Ammon's horn (tissue), 1 donor: ENCODE data around the gene EMILIN1.
A peak's percentile ranks its signal among the peaks of the same experiment; 100 is the strongest.

Source experiments
- DNase-seq: peaks from one replicate; pipeline ENCODE4 v3.0.0-alpha.2; 2016; ENCODE audit warnings: low spot score

EMILIN1 gene

DNA sequence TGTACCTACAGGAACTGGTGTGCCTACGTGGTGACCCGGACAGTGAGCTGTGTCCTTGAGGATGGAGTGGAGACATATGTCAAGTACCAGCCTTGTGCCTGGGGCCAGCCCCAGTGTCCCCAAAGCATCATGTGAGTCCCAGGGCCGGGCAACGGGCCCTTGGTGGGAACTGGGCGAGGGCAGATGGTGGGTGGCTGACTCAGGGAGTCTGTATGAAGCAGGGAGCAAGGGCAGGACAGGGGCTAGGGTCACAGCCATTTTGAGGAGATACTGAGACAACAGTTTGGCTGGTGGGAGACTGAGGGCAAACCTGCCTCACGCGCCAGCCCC, 1.7 kb downstream of the EMILIN1 start:
- no peak for DNase-seq

DNA sequence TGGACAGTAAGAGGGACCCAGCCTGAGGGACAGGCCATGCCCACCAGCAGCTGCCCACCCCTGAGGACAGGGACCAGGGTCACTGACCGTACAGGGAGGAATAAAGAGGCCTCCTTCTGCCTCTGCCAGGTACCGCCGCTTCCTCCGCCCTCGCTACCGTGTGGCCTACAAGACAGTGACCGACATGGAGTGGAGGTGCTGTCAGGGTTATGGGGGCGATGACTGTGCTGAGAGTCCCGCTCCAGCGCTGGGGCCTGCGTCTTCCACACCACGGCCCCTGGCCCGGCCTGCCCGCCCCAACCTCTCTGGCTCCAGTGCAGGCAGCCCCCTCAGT, 2.2 kb downstream of the EMILIN1 start:
- no peak for DNase-seq

DNA sequence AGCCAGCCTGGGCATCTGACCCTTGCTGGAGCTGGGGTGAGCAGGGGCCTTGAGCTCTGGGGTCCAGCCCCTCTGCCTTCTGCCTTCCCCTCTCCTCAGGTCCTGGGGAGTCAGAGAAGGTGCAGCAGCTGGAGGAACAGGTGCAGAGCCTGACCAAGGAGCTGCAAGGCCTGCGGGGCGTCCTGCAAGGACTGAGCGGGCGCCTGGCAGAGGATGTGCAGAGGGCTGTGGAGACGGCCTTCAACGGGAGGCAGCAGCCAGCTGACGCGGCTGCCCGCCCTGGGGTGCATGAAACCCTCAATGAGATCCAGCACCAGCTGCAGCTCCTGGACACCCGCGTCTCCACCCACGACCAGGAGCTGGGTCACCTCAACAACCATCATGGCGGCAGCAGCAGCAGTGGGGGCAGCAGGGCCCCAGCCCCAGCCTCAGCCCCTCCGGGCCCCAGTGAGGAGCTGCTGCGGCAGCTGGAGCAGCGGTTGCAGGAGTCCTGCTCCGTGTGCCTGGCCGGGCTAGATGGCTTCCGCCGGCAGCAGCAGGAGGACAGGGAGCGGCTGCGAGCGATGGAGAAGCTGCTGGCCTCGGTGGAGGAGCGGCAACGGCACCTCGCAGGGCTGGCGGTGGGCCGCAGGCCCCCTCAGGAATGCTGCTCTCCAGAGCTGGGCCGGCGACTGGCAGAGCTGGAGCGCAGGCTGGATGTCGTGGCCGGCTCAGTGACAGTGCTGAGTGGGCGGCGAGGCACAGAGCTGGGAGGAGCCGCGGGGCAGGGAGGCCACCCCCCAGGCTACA, 3.8 kb downstream of the EMILIN1 start:
- DNase-seq: no peak

DNA sequence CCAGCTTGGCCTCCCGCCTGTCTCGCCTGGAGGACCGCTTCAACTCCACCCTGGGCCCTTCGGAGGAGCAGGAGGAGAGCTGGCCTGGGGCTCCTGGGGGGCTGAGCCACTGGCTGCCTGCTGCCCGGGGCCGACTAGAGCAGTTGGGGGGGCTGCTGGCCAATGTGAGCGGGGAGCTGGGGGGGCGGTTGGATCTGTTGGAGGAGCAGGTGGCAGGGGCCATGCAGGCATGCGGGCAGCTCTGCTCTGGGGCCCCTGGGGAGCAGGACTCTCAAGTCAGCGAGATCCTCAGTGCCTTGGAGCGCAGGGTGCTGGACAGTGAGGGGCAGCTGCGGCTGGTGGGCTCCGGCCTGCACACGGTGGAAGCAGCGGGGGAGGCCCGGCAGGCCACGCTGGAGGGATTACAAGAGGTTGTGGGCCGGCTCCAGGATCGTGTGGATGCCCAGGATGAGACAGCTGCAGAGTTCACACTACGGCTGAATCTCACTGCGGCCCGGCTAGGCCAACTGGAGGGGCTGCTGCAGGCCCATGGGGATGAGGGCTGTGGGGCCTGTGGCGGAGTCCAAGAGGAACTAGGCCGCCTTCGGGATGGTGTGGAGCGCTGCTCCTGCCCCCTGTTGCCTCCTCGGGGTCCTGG, 4.5 kb downstream of the EMILIN1 start:
- no peak for DNase-seq

DNA sequence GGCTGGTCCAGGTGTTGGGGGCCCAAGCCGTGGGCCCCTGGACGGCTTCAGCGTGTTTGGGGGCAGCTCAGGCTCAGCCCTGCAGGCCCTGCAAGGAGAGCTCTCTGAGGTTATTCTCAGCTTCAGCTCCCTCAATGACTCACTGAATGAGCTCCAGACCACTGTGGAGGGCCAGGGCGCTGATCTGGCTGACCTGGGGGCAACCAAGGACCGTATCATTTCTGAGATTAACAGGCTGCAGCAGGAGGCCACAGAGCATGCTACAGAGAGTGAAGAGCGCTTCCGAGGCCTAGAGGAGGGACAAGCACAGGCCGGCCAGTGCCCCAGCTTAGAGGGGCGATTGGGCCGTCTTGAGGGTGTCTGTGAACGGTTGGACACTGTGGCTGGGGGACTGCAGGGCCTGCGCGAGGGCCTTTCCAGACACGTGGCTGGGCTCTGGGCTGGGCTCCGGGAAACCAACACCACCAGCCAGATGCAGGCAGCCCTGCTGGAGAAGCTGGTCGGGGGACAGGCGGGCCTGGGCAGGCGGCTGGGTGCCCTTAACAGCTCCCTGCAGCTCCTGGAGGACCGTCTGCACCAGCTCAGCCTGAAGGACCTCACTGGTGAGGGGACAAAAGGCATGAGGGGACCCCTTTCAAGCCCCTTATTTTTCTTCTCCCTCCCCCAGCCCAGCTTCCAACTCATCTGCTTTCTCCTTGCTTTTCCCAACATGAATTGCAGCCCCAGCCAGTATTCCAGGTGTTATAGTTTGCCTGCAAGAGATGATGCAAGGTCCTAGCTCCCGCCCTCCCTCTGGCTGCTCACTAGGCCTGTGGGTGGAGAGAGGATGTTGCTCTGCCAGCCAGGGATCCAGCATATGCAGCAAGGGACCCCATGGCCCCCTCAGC, 5.2 kb downstream of the EMILIN1 start:
- no peak for DNase-seq

DNA sequence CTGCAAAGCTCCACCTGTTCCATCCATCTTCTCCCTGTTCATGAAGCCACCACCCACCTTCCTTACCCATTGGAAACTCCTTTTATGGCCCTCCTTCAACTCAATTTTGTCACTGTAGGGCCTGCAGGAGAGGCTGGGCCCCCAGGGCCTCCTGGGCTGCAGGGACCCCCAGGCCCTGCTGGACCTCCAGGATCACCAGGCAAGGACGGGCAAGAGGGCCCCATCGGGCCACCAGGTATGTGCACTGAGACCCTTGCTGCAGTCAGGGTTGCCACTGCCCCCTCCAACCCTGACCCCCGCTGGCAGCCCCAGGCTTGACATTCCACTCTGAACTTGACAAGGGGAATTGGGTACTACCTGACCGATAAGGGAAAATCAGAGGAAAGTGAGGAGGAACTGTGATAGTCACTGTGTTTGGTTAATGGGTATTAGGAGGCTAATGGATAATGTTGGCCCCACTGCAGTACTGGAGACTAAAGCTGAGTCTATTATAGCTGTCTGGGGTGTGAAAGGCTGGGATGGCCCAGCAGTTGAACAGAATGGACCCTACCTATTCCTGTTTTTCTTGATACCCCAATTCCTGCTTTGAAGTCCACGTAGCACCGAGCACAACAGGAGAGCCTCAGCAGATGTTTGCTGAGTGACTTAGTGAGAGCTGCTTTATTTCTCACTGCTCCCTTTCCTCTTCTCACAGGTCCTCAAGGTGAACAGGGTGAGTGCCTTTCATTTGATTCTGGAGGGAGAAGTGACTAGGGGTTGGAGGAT, 6.1 kb downstream of the EMILIN1 start:
- no peak for DNase-seq

DNA sequence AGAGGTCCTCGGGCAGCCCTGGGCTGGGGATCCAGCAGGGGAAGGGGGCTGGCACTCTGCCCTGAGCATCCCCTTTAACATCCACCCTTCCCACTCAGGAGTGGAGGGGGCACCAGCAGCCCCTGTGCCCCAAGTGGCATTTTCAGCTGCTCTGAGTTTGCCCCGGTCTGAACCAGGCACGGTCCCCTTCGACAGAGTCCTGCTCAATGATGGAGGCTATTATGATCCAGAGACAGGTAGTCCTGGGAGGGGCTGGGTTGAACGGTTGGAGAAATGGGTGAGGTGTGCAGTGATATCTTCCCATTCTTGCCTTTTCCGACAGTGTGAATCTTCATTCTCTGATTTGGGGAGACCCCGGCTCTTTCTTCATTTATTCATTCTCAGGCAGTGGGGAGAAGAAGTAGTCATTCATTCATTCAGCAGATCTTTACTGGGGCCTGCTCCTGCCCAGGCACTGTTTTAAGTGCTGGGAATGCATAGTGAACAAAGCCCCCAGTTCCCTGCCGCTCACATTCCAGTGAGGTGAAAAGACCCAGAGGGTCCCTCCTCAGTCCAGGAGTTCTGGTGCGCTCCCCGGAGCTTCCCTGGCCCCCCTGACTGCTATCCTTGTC, 6.8 kb downstream of the EMILIN1 start:
- no peak for DNase-seq

DNA sequence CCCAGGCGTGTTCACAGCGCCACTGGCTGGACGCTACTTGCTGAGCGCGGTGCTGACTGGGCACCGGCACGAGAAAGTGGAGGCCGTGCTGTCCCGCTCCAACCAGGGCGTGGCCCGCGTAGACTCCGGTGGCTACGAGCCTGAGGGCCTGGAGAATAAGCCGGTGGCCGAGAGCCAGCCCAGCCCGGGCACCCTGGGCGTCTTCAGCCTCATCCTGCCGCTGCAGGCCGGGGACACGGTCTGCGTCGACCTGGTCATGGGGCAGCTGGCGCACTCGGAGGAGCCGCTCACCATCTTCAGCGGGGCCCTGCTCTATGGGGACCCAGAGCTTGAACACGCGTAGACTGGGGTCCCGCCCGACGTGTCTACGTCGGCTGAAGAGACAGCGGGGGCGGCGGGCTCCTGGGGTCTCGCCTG, 7.3 kb downstream of the EMILIN1 start:
- DNase-seq: peak; percentile 87

DNA sequence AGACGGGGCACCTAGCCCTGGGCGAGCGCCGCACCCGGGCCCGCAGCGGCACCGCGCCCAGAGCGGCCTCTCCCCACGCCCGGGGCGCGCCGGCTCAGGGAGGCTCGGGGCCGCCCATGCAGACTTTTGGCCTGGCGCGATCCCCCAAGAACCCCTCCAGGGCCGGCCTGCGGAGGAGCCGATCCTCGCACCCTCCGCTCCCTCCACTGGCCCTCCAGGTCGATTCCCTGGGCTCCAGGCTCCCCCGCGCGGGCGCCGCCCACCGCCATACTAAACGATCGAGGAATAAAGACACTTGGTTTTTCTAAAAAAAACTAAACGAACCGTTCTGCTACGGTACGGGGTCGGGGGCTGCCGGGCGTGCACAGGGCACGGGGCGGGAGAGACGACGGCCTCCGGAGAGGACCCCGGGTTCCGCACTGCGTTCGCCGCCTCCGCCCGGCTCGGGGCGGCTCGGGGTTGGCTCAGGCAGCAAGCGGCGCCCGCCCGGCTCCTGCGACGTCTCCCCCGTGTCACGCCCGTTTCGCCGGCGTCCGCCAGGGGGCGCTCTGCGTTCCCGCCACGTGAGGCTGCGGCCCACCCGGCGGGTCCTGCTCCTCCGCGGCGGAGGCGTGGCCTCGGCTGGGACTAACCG, 7.8 kb downstream of the EMILIN1 start:
- DNase-seq: peak; percentile 95

DNA sequence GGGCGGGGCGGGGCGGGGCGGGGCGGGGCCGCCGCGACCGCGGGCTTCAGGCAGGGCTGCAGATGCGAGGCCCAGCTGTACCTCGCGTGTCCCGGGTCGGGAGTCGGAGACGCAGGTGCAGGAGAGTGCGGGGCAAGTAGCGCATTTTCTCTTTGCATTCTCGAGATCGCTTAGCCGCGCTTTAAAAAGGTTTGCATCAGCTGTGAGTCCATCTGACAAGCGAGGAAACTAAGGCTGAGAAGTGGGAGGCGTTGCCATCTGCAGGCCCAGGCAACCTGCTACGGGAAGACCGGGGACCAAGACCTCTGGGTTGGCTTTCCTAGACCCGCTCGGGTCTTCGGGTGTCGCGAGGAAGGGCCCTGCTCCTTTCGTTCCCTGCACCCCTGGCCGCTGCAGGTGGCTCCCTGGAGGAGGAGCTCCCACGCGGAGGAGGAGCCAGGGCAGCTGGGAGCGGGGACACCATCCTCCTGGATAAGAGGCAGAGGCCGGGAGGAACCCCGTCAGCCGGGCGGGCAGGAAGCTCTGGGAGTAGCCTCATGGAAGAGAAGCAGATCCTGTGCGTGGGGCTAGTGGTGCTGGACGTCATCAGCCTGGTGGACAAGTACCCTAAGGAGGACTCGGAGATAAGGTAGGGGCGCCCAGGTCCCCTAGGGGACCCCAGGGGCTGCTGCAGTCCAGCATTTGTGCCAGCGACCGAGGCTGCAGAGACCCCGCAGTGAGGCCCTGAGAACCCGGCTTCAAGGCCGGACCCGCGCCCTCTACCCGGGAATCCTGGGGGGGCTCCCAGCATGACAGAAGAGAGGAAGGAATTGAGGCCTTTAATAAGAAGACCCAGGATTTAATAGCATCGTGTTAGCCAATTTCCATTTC, 8.5 kb downstream of the EMILIN1 start, which contains the start of gene KHK:
KHK (plus strand) TSS at position 49 of the 870 bp plus-strand sequence; CDS start at position 537, 488 bp downstream.
- DNase-seq: no peak

DNA sequence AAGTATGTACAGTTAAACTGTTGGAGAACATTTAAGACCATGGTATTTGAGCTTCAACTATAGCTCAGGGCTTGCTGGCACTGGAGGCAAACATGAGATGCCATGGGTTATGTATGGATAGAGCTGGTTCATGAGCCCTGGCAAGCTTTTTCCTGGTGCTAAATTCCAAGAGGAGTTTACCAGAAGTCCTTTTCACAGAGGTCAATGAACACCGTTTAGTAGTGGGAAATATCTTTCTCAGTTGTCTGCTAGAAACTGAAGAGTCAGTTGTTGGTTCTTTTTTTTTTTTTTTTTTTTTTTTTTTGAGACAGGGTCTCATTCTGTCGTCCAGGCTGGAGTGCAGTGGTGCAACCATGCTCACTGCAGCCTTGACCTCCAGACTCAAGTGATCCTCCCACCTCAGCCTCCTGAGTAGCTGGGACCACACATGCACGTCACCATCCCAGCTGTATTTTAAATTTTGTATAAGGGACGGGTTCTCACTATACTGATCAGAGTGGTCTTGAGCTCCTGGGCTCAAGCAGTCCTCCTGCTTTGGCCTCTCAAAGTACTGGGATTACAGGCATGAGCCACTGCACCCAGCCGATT, 9.5 kb downstream of the EMILIN1 start:
- no peak for DNase-seq

DNA sequence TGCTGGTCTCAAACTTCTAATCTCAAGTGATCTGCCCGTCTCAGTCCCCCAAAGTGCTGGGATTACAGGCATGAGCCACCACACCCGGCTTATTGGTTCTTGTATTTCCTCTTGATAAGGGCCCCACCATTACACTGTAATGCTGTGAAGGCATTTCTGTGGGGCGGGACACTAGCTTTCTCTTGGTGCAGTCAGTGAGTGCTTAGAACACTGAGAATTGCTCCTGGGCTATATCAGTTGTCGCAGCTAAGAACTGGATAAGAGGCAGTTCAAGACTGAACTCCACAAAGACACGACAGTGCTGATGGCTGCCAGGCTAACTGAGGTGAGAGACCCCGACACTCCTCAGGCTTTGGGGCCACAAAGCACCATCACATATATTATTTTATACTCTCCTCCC, 10.2 kb downstream of the EMILIN1 start:
- DNase-seq: no peak

DNA sequence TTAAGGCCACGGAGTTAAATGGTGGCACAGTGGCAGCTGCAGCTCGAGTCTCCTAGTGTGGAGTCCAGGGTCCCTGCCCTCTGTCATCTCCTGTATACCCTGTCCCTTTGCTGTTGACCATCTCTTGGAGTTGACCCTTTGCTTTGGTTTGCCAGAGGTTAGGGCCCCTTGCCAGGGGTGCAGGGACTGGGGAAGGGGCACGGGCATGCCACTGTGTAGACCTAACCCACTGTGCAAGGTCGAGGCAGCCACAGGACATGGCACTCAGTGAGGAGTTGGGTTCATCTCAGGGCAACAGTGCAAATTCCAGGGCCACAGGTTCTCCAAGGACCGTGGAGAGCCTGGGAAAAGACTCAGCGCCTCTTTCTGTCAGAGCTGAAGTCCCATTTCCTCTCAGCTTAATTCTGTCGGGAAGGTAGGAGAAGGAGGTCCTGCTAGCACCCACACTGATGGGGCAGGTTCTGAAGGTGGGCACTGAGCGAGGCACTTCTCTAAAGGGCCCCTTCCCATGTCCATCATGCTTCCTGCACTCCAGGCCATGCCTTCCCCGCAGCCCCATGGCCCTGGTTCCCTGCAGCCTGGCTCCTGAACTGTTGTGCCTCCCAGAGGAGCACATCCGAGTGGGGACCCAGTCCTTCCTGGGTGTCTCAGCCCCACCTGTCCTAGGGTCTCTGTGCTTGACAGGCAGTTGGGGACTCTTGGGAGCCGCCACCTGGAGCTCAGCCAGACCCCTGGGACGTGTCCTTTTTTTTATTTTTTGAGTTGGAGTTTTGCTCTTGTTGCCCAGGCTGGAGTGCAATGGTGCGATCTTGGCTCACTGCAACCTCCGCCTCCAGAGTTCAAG, 10.9 kb downstream of the EMILIN1 start:
- no peak for DNase-seq

DNA sequence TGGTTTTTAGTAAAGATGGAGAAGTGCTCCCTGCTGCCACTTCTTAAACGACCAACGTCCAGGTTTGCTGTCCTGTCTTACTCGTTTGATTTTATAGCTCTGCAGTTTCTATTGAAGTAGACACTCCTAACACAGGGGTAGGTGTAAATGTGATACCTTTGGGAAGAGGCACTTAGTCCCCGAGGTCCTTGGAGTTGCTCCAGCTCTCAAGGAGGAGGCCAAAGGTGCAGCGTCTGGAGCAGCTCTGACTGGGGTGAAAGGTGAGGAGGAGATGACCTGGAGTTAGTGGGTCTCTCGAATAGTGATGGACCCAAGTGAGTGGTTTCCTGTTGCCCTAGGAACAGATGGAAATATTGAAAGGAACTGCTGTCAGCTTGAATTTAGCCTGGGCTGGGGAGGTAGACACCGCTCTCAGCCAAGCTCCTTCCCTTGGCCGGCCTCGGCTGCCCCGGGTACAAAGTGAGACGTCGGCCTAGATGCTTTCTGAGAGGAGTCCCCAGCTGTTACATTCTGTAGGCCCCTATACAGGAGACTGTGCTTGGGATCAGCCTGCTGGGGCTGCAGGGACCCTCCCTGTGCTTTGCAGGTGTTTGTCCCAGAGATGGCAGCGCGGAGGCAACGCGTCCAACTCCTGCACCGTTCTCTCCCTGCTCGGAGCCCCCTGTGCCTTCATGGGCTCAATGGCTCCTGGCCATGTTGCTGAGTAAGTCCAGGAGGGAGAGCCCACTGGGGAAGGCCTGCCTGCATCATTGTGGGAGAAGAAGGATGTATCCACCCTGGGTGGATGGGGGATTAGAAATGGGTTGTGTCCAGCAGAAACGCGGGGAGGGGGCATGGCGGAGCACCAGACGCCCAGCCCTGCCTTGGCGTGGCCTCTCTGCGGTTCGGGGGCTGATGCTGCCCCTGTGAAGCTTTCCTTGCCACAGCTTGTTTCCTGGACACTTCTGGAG, 13.6 kb downstream of the EMILIN1 start:
- DNase-seq: no peak

DNA sequence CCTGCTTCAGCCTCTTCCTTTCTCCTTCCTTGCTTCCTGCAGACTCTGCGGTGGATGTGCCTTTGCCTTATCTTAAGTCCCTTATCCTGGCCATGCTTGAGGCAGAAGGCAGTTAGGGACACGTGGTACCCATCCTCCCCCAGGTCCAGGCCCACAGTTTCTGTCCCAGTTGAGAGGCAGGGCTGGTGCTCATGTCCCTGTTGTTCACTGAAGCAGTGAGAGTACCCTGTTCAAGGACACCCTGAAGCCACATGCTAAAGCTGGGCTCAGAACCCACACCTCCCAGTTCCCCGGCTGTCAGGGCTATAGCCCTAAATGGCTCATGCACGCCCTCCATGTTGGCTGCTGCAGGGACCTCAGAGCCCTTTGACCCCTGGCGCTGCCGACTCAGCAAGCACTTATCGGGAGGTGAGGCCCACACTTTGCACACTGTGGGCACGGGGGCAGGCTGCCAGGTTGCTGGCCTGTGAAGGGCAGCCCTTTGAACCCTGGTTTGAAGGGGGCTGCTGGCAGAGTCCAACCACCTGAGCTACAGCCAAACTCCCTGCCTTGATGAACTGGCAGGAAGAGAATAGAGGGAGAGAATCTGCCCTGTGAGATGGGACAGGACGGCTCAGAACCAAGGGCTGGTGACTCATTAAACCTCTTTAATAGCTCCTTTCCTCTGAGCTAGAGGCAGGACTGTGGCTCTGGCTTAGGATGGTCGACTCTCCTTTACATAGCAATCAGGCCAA, 14.4 kb downstream of the EMILIN1 start:
- no peak for DNase-seq

DNA sequence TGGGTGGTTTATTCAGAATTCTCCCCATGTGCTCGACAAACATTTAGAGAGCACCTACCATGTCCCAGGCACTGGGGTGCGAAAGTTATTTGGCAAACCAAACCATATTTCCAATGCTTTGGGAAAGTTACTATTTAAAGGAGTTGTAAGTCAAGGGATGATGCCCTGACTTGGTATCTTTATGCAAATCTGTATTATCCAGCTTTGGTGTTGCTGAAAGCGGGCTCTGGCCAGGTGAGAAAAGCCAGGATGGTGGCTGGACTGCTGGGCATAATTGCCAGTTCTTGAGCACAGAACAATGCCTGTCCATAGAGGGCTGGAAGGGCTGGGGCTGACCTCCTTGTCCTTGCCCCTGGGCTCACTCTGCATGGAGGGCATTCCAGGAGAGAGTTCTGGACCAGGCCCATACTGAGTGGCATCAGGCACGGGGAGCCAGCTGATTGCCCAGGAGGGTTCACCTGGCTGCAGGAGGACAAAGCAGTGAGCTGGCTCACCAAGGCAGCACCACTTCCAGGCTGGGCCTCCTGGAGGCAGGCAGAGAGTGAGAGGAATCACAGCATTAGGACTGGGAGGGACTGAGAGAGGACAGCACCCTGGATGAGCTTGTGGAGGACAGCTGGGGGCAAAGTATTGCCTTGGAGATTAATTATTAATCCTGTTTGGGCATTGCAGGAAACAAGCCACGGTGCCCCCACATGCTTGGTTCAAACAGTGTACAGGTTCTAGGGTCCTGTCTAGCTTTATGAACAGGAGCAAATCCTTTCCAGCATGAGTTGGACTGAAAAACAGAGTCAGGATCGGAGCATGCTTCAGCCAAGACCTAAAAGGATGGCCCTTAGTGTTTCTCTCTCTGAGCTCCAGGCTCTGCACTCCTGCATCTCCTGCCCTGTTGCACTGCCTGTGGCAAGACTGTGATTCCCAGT, 15.3 kb downstream of the EMILIN1 start:
- DNase-seq: no peak
